Mucosa of stomach (tissue), 1 donor: ENCODE data around the gene PTPRS.

ENCODE experiments used
- H3K27me3 ChIP-seq: one replicate; pipeline ENCODE4 v1.7.0; 2013; ENCODE audit warnings: mild to moderate bottlenecking, low read length; ENCODE audit not compliant: control insufficient read depth, insufficient read depth
- H3K36me3 ChIP-seq: one replicate; pipeline ENCODE4 v1.7.0; 2013; ENCODE audit warnings: low read length; ENCODE audit not compliant: control insufficient read depth, insufficient read depth
- H3K4me1 ChIP-seq: one replicate; pipeline ENCODE4 v1.7.0; 2013; ENCODE audit warnings: mild to moderate bottlenecking, low read length; ENCODE audit not compliant: control insufficient read depth, insufficient read depth
- H3K4me3 ChIP-seq: one replicate; pipeline ENCODE4 v1.7.0; 2013; ENCODE audit warnings: low read length
- H3K9ac ChIP-seq: one replicate; pipeline ENCODE4 v1.7.0; 2013; ENCODE audit warnings: mild to moderate bottlenecking, low read length, moderate library complexity
- H3K9me3 ChIP-seq: one replicate; pipeline ENCODE4 v1.7.0; 2013; ENCODE audit warnings: mild to moderate bottlenecking, low read length, moderate library complexity; ENCODE audit not compliant: control insufficient read depth
- donor health status: Pancreatic carcinoma.

Gene PTPRS

DNA sequence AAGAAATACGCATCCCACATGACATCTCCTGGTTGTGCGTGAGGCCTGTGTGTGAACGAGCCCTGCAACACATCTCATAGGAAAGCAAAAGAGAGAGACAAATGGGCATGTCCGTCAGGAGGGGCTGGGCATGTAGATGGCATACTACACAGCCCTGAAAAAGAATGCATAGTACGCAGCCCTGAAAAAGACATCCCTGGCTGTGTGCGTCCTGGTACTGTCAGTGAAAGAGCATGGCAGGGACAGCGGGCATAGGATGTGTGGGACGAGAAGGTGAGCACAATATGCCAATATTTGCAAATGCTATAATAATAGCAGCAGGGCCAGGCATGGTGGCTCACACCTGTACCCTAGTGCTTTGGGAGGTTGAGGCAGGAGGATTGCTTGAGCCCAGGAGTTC lies 28.6 kb downstream of the PTPRS start:
- no peaks in the 10 kb centered on the region for H3K36me3 ChIP-seq

GRCh38 chr19:5309438-5310204 lies 31.0 kb downstream of the PTPRS start:
- H3K4me3 ChIP-seq = no peak overlapping the region
- no peaks in the 10 kb centered on the region for H3K27me3 ChIP-seq
- no peaks in the 10 kb centered on the region for H3K9me3 ChIP-seq
- no peaks in the 10 kb centered on the region for H3K36me3 ChIP-seq
- H3K9ac ChIP-seq = no peak overlapping the region
- H3K4me1 ChIP-seq = no peaks in the 10 kb centered on the region

More for the DNA sequence above, 28.6 kb downstream of the PTPRS start:
- Histone ChIP-seq H3K9me3 (no peaks in the 10 kb centered on the region), H3K4me3 (no peak overlapping the region), H3K4me1 (no peaks in the 10 kb centered on the region), H3K9ac (no peak overlapping the region), H3K27me3 (no peaks in the 10 kb centered on the region)

GRCh38 chr19:5308451-5309437 lies 31.9 kb downstream of the PTPRS start:
- Histone ChIP-seq H3K4me1 (no peaks in the 10 kb centered on the region), H3K36me3 (no peaks in the 10 kb centered on the region), H3K9me3 (no peaks in the 10 kb centered on the region), H3K4me3 (no peak overlapping the region), H3K27me3 (no peaks in the 10 kb centered on the region), H3K9ac (peak overlapping the region; percentile 42)

DNA sequence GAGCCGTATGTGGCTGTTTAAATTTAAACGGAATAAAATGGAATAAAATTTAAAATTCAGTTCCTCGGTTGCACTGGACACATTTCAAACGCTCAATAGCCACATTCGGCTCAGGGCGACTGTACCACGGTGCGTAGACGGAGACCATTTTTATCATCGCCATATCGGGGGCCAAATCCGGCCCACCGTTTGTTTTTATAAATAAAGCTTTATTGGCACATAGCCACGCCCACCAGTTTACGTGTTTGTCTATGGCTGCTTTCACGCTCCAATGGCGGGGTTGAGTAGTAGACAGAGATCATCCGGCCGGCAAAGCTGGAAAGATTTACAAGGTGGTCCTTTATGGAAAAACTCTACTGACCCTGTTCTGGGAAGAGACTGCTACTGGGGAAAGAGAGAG lies 33.0 kb downstream of the PTPRS start:
- H3K27me3 ChIP-seq = no peaks in the 10 kb centered on the region
- no peaks in the 10 kb centered on the region for H3K9me3 ChIP-seq
- H3K4me3 ChIP-seq = no peak overlapping the region
- no peak overlapping the region for H3K9ac ChIP-seq
- H3K36me3 ChIP-seq = no peaks in the 10 kb centered on the region
- no peaks in the 10 kb centered on the region for H3K4me1 ChIP-seq

DNA sequence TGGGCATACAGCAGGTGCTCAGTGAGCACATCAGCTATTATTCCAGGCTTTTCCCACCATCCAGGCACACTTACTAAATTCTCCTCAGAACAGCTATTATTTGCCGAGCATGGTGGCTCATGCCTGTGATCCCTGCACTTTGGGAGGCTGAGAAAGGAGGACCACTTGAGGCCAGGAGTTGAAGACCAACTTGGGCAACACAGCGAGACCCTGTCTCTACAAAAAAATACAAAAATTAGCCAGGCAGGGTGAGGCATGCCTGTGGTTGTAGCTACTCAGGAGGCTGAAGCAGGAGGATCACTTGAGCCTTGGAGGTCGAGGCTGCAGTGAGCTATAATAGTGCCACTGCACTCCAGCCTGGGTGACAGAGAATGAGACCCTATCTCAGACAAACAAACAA lies 35.4 kb downstream of the PTPRS start:
- H3K36me3 ChIP-seq = no peaks in the 10 kb centered on the region
- H3K4me3 ChIP-seq = no peak overlapping the region
- H3K27me3 ChIP-seq = no peaks in the 10 kb centered on the region
- H3K4me1 ChIP-seq = no peaks in the 10 kb centered on the region
- H3K9ac ChIP-seq = no peak overlapping the region
- H3K9me3 ChIP-seq = no peaks in the 10 kb centered on the region

GRCh38 chr19:5304486-5304885 lies 36.1 kb downstream of the PTPRS start:
- Histone ChIP-seq H3K27me3 (no peaks in the 10 kb centered on the region), H3K4me3 (no peak overlapping the region), H3K36me3 (no peaks in the 10 kb centered on the region), H3K9ac (no peak overlapping the region), H3K9me3 (no peaks in the 10 kb centered on the region), H3K4me1 (no peaks in the 10 kb centered on the region)

- no peaks in the 10 kb centered on the region for H3K36me3 ChIP-seq
- H3K9ac ChIP-seq = no peak overlapping the region
- H3K27me3 ChIP-seq = no peaks in the 10 kb centered on the region
- H3K9me3 ChIP-seq = no peaks in the 10 kb centered on the region
- H3K4me1 ChIP-seq = no peaks in the 10 kb centered on the region
- no peak overlapping the region for H3K4me3 ChIP-seq
Observed at GRCh38 chr19:5303208-5303607, 37.4 kb downstream of the PTPRS start.

- Histone ChIP-seq H3K36me3 (no peaks in the 10 kb centered on the region), H3K4me3 (no peak overlapping the region), H3K9me3 (no peaks in the 10 kb centered on the region), H3K27me3 (no peaks in the 10 kb centered on the region), H3K9ac (no peak overlapping the region), H3K4me1 (no peaks in the 10 kb centered on the region)
Observed at GRCh38 chr19:5302396-5302795, 38.2 kb downstream of the PTPRS start.

DNA sequence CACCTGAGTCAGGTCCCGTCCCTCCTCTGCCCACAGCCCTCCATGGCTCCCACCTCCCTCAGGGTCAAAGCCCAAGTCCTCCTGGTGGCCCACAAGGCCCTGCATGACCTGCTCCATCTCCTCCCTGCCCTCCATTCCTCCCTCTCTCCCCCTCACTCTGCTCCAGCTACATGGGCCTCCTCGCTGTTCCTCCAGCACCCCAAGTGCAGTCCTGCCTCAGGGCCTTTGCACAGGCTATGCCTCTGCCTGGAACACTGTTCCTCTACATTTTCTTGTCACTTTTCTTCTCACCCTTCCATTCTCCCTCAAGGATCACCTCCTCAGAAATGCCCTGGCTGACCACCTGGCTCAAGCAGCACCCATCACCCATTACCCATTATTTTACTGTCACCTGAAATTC lies 41.5 kb downstream of the PTPRS start:
- no peak overlapping the region for H3K4me3 ChIP-seq
- no peaks in the 10 kb centered on the region for H3K27me3 ChIP-seq
- no peaks in the 10 kb centered on the region for H3K4me1 ChIP-seq
- no peaks in the 10 kb centered on the region for H3K36me3 ChIP-seq
- H3K9ac ChIP-seq = no peak overlapping the region
- H3K9me3 ChIP-seq = no peaks in the 10 kb centered on the region

GRCh38 chr19:5298471-5298901 lies 42.1 kb downstream of the PTPRS start:
- Histone ChIP-seq H3K9ac (no peak overlapping the region), H3K4me1 (peaks cover 2% of the 10 kb centered on the region), H3K4me3 (no peak overlapping the region), H3K27me3 (no peaks in the 10 kb centered on the region), H3K36me3 (no peaks in the 10 kb centered on the region), H3K9me3 (no peaks in the 10 kb centered on the region)

- H3K36me3 ChIP-seq = no peaks in the 10 kb centered on the region
- H3K4me3 ChIP-seq = no peak overlapping the region
- no peaks in the 10 kb centered on the region for H3K9me3 ChIP-seq
- H3K4me1 ChIP-seq = peaks cover 6% of the 10 kb centered on the region
- H3K9ac ChIP-seq = no peak overlapping the region
- peaks cover 2% of the 10 kb centered on the region for H3K27me3 ChIP-seq
Observed at GRCh38 chr19:5297272-5297669, 43.3 kb downstream of the PTPRS start.
